OCI-LY7 (cell line): ENCODE data around the gene DAND5. TPM values are rescaled to one million over a fixed set of nuclear protein-coding genes. Genes with fewer than 3 reads are reported as not detected.

ENCODE experiments used
- BruUV-seq: library from RNA; stranded (reverse); fragments of 400-500 nt; replicated peaks from 2 replicates; lab custom pipeline; 2021; lab: Mats Ljungman, UMichigan
- CTCF ChIA-PET: fragments of 300-600 bp; sonication (Branson Sonifier 250); formaldehyde crosslinking; loops from one replicate; lab custom pipeline; 2022; ENCODE audit warnings: antibody characterized with exemption; ENCODE audit not compliant: unreplicated experiment; lab: Charles Lee
- POLR2A ChIA-PET: fragments of 300-600 bp; sonication (Branson Sonifier 250); formaldehyde crosslinking; loops from one replicate; lab custom pipeline; 2022; ENCODE audit warnings: antibody characterized with exemption; lab: Charles Lee
- DNase-seq: peaks from one replicate; pipeline ENCODE4 v3.0.0-alpha.2; 2015; ENCODE audit warnings: low spot score
- H2AFZ ChIP-seq: fragments of 200-600 bp; sonication (generic), shearing (Covaris generic); 2 replicates; pipeline ENCODE4 v1.6.1; 2014; ENCODE audit warnings: mild to moderate bottlenecking, antibody characterized with exemption, low read length, moderate library complexity
- H3K27ac ChIP-seq: fragments of 200-600 bp; sonication (generic); 2 replicates; pipeline ENCODE4 v1.5.1; 2014; ENCODE audit warnings: mixed run types, low read depth, mild to moderate bottlenecking, moderate library complexity, low read length, inconsistent platforms; ENCODE audit not compliant: poor library complexity, severe bottlenecking
- H3K36me3 ChIP-seq: fragments of 200-600 bp; sonication (generic); 2 replicates; pipeline ENCODE4 v1.6.1; 2014; ENCODE audit warnings: mild to moderate bottlenecking, antibody characterized with exemption, low read length, moderate library complexity, mixed read lengths; ENCODE audit not compliant: insufficient read depth
- H3K4me1 ChIP-seq: fragments of 200-600 bp; sonication (generic); 2 replicates; pipeline ENCODE4 v1.5.1; 2014; ENCODE audit warnings: mild to moderate bottlenecking, low read length; ENCODE audit not compliant: insufficient read depth, poor library complexity, severe bottlenecking
- H3K4me2 ChIP-seq: fragments of 200-600 bp; sonication (generic); 2 replicates; pipeline ENCODE4 v1.6.1; 2014; ENCODE audit warnings: mild to moderate bottlenecking, low read length
- H3K4me3 ChIP-seq: fragments of 200-600 bp; sonication (generic); 2 replicates; pipeline ENCODE4 v1.5.1; 2014; ENCODE audit warnings: mild to moderate bottlenecking, low read depth, low read length; ENCODE audit not compliant: poor library complexity, severe bottlenecking
- H3K79me2 ChIP-seq: fragments of 200-600 bp; sonication (generic); 2 replicates; pipeline ENCODE4 v1.6.1; 2016; ENCODE audit warnings: low read depth, mild to moderate bottlenecking, low read length, moderate library complexity, mixed read lengths; ENCODE audit not compliant: insufficient read depth
- H3K9me2 ChIP-seq: fragments of 200-600 bp; sonication (generic); 2 replicates; pipeline ENCODE4 v1.6.1; 2016; ENCODE audit warnings: mild to moderate bottlenecking, low read length, mixed read lengths; ENCODE audit not compliant: insufficient read depth
- H3K9me3 ChIP-seq: fragments of 200-600 bp; sonication (generic); 2 replicates; pipeline ENCODE4 v1.6.1; 2014; ENCODE audit warnings: mild to moderate bottlenecking, mixed run types, low read length, mixed read lengths
- H4K20me1 ChIP-seq: fragments of 200-600 bp; sonication (generic); 2 replicates; pipeline ENCODE4 v1.6.1; 2014; ENCODE audit warnings: mild to moderate bottlenecking, antibody characterized with exemption, low read length, moderate library complexity, mixed read lengths; ENCODE audit not compliant: insufficient read depth
- EZH2phosphoT487 ChIP-seq: fragments of 200-600 bp; sonication (generic); IDR thresholded peaks from 2 replicates; pipeline ENCODE4 v1.6.1; 2018; ENCODE audit warnings: low read depth, borderline replicate concordance, mild to moderate bottlenecking, mixed run types, antibody characterized with exemption, low read length, moderate library complexity, mixed read lengths
- intact Hi-C: fragments of 100-400 bp; cut with micrococcal nuclease; formaldehyde crosslinking; loops from one replicate; pipeline ENCODE4 v1.10.0; 2022; ENCODE audit not compliant: unreplicated experiment
- total RNA-seq, 2 experiments: library from RNA; depleted of rRNA in 1 of 2; stranded (reverse); fragments of >200 nt in 1 of 2; shearing (Covaris generic) in 1 of 2; gene quantifications; 2 replicates each; pipeline ENCODE4 v1.2.3, GENCODE V29; 2014 to 2022
- TF ChIP-seq, protein P1 (sequence below): fragments of 200-600 bp; sonication (generic); conservative IDR thresholded peaks from 2 replicates; pipeline ENCODE4 v1.5.1; 2014; ENCODE audit warnings: mild to moderate bottlenecking, antibody characterized with exemption, low read length, moderate library complexity, mixed read lengths

DAND5 gene
- total RNA-seq, 2 experiments from 2014 or later = 0.06 to 0.84 TPM

DNA sequence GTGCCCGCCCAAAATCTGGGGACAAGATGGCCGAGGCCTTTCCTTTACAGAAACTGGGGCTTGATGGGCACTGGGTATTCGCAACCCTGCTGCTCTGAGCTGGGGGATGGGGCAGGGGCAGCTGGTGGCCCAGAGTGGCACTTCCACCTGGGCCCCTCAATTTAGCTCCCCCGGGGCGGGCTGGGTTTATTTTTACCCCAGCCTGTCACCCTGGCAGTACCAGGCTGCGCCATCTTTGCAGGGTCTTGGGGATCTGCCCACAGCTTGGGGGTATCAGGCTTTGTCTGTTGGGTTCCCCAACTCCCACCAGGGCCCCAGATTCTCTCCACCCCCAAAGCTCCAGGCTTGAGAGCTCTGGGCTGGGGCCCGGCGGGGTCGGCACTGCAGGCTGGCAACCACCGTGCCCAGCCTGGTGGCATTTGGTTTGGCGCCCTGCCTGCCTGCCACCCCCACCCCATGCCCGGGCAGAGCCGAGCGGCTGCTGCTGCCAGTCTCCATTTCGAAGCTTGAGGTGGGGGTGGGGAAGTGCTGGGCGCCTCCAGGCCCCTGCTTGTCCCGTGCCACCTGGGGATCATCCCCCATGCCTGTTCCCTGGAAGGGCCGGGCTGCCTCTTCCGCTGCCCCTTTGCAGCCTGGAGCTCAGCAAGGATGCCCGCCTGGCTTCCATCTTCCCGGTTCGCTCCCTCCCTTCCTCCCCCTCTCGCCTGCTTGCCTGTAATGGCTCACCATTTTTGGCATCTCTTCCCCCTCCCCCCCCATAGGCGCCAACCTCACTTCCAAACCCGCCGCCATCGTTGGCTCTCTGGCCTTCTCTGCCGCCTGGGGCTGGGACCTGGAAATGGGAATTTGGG, 37.3 kb downstream of the DAND5 start:
- no peaks in the 10 kb centered on the region for H3K9me3 ChIP-seq
- TF ChIP-seq, protein P1, sequence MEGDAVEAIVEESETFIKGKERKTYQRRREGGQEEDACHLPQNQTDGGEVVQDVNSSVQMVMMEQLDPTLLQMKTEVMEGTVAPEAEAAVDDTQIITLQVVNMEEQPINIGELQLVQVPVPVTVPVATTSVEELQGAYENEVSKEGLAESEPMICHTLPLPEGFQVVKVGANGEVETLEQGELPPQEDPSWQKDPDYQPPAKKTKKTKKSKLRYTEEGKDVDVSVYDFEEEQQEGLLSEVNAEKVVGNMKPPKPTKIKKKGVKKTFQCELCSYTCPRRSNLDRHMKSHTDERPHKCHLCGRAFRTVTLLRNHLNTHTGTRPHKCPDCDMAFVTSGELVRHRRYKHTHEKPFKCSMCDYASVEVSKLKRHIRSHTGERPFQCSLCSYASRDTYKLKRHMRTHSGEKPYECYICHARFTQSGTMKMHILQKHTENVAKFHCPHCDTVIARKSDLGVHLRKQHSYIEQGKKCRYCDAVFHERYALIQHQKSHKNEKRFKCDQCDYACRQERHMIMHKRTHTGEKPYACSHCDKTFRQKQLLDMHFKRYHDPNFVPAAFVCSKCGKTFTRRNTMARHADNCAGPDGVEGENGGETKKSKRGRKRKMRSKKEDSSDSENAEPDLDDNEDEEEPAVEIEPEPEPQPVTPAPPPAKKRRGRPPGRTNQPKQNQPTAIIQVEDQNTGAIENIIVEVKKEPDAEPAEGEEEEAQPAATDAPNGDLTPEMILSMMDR = no peak
- TF ChIP-seq EZH2phosphoT487 = no peak
- H3K79me2 ChIP-seq = no peaks in the 10 kb centered on the region
- ChIA-PET POLR2A (no interaction called here), CTCF (no interaction called here)
- H3K4me3 ChIP-seq = no peak overlapping the region
- H3K9me2 ChIP-seq = no peaks in the 10 kb centered on the region
- DNase-seq = no peak
- intact Hi-C loops = no loop called here
- no peaks in the 10 kb centered on the region; the same call in 1 of the 2 replicates for H4K20me1 ChIP-seq
- no peak overlapping the region for H3K27ac ChIP-seq
- H3K4me2 ChIP-seq = no peak overlapping the region
- no peaks in the 10 kb centered on the region for H3K36me3 ChIP-seq
- H2AFZ ChIP-seq = no peak overlapping the region
- no peaks in the 10 kb centered on the region for H3K4me1 ChIP-seq
- no TSS peak for BruUV-seq

DNA sequence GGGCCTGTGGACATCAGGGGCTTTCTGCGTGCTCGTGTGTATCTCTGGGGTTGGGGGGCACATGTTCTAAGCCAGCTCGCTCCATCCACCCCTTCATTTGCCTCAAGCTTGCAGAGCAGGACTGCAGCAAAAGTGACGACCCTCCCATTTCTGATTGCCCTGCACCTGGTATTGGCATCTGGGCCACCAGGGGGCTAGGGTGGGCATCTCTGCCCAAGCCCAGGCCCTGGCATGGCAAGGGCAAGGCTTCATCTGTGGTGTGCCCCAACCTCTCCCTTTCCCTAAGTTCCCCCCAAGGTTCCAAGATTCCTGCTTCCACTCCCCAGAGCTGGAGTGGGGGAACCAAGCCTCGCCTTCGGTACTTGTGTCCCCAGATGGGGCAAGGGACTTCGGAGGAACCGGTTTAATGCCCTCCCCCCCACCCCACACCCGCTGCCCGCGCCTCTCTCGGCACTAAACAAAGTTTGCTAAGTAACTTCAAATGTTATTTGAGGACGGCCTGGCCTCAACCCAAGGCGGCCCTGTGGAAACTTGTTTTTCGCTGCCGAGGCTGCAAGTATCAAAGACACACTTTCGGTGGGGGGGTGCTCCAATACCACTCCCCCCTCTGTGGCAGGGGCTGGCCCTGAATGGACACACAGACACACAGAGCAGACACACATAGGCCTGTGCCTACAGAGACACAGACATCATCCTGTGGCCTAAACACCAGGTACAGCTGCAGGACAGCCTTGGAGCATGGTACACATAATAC, 38.1 kb downstream of the DAND5 start:
- Histone ChIP-seq H3K27ac (no peak overlapping the region), H2AFZ (no peak overlapping the region), H3K4me1 (no peaks in the 10 kb centered on the region), H3K4me3 (no peak overlapping the region), H3K79me2 (no peaks in the 10 kb centered on the region), H3K9me2 (no peaks in the 10 kb centered on the region), H3K9me3 (no peaks in the 10 kb centered on the region), H3K4me2 (no peak overlapping the region), H3K36me3 (no peaks in the 10 kb centered on the region), H4K20me1 (no peaks in the 10 kb centered on the region; the same call in 1 of the 2 replicates)
- ChIA-PET CTCF (no interaction called here), POLR2A (no interaction called here)
- TF ChIP-seq, protein P1 = no peak
- TF ChIP-seq EZH2phosphoT487 = no peak
- intact Hi-C loops = no loop called here
- no peak for DNase-seq
- BruUV-seq = no TSS peak
